ENCODE data around the gene RPL13.
"Not testable (repeated sequence)": the region's sequence is repeated elsewhere in the genome, so short reads cannot be mapped to it uniquely, and the experiment has no call there.

RPL13 gene

DNA sequence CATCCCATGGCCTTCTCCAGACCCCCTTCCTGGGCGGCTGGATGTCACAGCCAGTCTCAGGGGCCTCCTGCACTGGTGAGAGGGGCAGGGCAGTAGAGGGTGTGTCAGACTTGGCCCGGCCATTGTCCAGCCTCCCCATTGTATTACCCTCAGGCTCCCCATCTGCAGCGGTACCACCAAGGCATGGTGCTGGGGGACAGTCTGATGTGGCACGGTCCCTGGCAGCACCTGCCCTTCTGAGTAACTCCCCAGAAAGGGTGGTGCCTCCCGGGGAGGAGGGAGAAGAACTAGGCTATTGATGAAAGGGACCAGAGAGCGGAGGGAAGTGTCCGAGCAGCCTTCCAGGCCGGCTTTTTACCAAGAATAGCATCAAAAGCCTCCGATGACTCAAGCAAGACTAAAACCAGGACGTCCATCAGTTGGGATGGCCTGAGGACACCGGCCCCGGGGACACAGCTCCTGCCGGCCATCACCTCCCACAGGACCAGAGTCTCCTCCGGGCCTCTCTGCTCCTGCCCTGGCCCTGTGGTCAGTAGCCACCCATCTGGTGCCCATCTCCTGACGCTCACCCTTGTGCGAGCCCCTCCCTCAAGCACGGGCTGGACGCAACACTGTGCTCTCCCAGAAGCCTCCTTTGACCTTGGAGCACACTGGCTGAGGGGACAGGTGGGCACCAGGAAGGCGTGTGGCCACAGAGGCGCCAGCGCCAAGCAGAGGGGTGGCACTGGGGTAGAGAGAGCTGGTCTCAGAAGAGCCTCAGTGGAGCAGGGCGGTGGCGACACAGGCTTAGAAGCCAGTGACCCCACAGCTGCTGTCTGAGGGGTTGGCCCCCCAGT lies 9.2 kb downstream of the RPL13 start (continued):
- TF ChIP-seq, protein P1, sequence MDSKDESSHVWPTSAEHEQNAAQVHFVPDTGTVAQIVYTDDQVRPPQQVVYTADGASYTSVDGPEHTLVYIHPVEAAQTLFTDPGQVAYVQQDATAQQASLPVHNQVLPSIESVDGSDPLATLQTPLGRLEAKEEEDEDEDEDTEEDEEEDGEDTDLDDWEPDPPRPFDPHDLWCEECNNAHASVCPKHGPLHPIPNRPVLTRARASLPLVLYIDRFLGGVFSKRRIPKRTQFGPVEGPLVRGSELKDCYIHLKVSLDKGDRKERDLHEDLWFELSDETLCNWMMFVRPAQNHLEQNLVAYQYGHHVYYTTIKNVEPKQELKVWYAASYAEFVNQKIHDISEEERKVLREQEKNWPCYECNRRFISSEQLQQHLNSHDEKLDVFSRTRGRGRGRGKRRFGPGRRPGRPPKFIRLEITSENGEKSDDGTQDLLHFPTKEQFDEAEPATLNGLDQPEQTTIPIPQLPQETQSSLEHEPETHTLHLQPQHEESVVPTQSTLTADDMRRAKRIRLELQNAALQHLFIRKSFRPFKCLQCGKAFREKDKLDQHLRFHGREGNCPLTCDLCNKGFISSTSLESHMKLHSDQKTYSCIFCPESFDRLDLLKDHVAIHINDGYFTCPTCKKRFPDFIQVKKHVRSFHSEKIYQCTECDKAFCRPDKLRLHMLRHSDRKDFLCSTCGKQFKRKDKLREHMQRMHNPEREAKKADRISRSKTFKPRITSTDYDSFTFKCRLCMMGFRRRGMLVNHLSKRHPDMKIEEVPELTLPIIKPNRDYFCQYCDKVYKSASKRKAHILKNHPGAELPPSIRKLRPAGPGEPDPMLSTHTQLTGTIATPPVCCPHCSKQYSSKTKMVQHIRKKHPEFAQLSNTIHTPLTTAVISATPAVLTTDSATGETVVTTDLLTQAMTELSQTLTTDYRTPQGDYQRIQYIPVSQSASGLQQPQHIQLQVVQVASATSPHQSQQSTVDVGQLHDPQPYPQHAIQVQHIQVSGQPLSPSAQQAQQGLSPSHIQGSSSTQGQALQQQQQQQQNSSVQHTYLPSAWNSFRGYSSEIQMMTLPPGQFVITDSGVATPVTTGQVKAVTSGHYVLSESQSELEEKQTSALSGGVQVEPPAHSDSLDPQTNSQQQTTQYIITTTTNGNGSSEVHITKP (tag by site-specific recombination; IDR thresholded peaks at IDR 0.05) = peak; percentile 73
- TF ChIP-seq KLF10 (tag by site-specific recombination; IDR thresholded peaks at IDR 0.05) = no peak

DNA sequence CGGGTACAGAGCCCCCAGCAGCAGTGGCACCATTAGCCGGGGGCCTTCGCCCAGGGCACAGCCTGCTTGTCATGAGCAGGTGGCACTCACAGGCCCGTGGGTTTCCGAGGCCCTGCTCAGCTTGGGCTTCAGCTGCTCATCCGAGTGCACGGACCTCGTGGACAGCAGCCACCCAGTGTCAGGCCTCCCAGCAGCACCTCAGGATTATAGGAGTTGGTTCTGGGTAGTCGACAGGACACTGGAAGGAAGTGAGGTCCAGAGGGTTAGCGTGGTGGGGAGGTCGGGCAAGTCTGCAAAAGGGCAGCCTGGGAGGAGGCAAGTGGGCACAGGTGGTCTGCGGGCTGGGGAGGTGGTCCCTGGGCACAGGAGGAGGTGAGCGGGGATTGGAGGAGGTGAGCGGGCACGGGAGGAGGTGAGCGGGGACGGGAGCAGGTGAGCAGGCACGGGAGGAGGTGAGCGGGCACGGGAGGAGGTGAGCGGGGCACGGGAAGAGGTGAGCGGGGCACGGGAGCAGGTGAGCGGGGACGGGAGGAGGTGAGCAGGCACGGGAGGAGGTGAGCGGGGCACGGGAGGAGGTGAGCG lies 10.0 kb downstream of the RPL13 start:
- no peak overlapping the region for H3K4me3 ChIP-seq (ENCODE audit: low read depth, low read length)
- H3K9me3 ChIP-seq (ENCODE audit: control insufficient read depth, insufficient read depth, low read depth, low read length) = no peaks in the 10 kb centered on the region
- no peaks in the 10 kb centered on the region for H3K4me1 ChIP-seq (ENCODE audit: control insufficient read depth, insufficient read depth, low read length)
- TF ChIP-seq, protein P2, sequence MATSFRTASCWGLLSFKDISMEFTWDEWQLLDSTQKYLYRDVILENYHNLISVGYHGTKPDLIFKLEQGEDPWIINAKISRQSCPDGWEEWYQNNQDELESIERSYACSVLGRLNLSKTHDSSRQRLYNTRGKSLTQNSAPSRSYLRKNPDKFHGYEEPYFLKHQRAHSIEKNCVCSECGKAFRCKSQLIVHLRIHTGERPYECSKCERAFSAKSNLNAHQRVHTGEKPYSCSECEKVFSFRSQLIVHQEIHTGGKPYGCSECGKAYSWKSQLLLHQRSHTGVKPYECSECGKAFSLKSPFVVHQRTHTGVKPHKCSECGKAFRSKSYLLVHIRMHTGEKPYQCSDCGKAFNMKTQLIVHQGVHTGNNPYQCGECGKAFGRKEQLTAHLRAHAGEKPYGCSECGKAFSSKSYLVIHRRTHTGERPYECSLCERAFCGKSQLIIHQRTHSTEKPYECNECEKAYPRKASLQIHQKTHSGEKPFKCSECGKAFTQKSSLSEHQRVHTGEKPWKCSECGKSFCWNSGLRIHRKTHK (tag by site-specific recombination; IDR thresholded peaks at IDR 0.05) = no peak
- TF ChIP-seq PRDM1 (tag by site-specific recombination; IDR thresholded peaks at IDR 0.05) (no peak), GLIS2 (tag by site-specific recombination; IDR thresholded peaks at IDR 0.05) (0 out of 2 replicates have a peak, but pooled peaks have one; percentile 18)
- peaks cover 0 to 3% of the 10 kb centered on the region in 2 experiments; a peak in 1 of 3 replicates for H3K36me3 ChIP-seq (ENCODE audit: control insufficient read depth in 2 of 2, insufficient read depth in 1 of 2, low read length in 2 of 2)
- no peak overlapping the region for H3K27ac ChIP-seq (ENCODE audit: extremely low read depth, low read depth, low read length)
- CTCF ChIA-PET = no interaction called here
- POLR2A ChIA-PET = no interaction called here

DNA sequence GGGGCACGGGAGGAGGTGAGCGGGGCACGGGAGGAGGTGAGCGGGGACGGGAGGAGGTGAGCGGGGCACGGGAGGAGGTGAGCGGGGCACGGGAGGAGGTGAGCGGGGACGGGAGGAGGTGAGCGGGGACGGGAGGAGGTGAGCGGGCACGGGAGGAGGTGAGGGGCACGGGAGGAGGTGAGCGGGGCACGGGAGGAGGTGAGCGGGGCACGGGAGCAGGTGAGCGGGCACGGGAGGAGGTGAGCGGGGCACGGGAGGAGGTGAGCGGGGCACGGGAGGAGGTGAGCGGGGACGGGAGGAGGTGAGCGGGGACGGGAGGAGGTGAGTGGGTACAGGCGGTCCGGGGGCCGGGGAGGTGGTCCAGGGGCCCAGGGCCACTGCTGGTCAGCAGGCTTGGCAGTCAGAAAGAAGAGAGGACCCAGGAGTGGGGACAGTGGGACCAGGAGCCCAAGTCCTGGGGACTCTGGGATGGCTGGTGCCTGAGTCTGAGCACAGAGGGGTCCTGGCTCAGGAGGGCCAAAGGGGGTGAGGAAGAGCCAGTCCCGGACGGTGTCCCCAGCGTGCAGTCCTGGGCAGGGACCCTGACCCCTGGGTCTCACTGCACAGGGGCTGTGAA lies 10.6 kb downstream of the RPL13 start:
- H3K4me1 ChIP-seq (ENCODE audit: control insufficient read depth, insufficient read depth, low read length); H3K9me3 ChIP-seq (ENCODE audit: control insufficient read depth, insufficient read depth, low read depth, low read length); POLR2A ChIA-PET; H3K4me3 ChIP-seq (ENCODE audit: low read depth, low read length); H3K36me3 ChIP-seq (ENCODE audit: control insufficient read depth in 2 of 2, insufficient read depth in 1 of 2, low read length in 2 of 2); H3K27ac ChIP-seq (ENCODE audit: extremely low read depth, low read depth, low read length); CTCF ChIA-PET: not testable (repeated sequence)

DNA sequence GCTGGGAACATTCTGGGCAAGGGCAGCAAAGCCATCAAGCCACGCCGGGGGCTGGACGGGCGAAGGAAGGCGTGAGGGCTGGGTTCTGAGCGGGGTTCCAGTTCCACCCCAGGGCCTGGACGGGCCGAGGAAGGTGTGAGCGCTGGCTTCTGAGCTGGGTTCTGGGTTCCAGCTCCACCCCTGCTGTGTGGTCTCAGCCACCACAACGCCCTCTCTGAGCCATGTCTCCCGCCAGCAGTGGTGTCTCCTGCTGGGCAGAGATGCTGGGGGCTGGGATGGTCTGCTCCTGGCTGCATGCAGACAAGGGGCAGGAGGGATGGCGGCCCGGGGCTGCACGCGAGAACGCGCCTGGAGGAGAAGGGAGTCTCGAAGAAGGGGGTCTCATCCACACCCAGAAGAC lies 11.2 kb downstream of the RPL13 start:
- H3K4me1 ChIP-seq (ENCODE audit: control insufficient read depth, insufficient read depth, low read length) = no peaks in the 10 kb centered on the region

DNA sequence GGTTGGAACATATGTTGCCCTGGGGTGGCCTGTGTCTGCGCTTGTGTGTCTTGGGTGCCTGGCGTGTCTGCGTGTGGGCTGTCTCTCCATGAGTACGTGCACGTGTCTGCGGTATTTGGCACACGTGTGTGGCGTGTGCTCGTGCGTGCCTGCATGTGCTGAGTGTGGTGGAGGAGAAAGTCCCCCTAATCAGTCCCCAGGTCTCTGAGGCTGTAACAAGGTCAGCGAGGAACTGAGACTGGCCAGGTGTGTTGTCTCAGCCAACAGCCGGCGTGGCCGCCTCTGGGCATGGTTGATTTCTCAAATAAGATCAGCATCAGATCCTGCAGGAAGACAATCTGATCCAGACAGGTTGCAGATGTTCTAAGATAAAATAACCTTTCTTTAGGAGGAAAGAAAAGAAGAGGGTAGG lies 11.6 kb downstream of the RPL13 start:
- Histone ChIP-seq H3K27ac (ENCODE audit: extremely low read depth, low read depth, low read length) (no peak overlapping the region), H3K36me3 (ENCODE audit: control insufficient read depth in 2 of 2, insufficient read depth in 1 of 2, low read length in 2 of 2) (peaks cover 0 to 3% of the 10 kb centered on the region in 2 experiments; a peak in 1 of 3 replicates), H3K9me3 (ENCODE audit: control insufficient read depth, insufficient read depth, low read depth, low read length) (no peaks in the 10 kb centered on the region), H3K4me1 (ENCODE audit: control insufficient read depth, insufficient read depth, low read length) (no peaks in the 10 kb centered on the region), H3K4me3 (ENCODE audit: low read depth, low read length) (no peak overlapping the region)
- ChIA-PET POLR2A (no interaction called here), CTCF (no interaction called here)
- TF ChIP-seq BCL11A (tag by site-specific recombination; IDR thresholded peaks at IDR 0.05; ENCODE audit: low read depth) = no peak
- no peak for TF ChIP-seq ZNF214 (tag by site-specific recombination; IDR thresholded peaks at IDR 0.05; ENCODE audit: borderline replicate concordance)
- TF ChIP-seq ZBTB17 (tag by site-specific recombination; IDR thresholded peaks at IDR 0.05) = no peak
- no peak for TF ChIP-seq ZNF585B (tag by site-specific recombination; IDR thresholded peaks at IDR 0.05)
- TF ChIP-seq, protein P3, sequence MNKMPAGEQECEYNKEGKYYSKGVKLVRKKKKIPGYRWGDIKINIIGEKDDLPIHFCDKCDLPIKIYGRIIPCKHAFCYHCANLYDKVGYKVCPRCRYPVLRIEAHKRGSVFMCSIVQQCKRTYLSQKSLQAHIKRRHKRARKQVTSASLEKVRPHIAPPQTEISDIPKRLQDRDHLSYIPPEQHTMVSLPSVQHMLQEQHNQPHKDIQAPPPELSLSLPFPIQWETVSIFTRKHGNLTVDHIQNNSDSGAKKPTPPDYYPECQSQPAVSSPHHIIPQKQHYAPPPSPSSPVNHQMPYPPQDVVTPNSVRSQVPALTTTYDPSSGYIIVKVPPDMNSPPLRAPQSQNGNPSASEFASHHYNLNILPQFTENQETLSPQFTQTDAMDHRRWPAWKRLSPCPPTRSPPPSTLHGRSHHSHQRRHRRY (tag by site-specific recombination; IDR thresholded peaks at IDR 0.05) = no peak
- TF ChIP-seq ZNF610 (tag by site-specific recombination; IDR thresholded peaks at IDR 0.05; ENCODE audit: borderline replicate concordance) = no peak
- TF ChIP-seq, protein P4, sequence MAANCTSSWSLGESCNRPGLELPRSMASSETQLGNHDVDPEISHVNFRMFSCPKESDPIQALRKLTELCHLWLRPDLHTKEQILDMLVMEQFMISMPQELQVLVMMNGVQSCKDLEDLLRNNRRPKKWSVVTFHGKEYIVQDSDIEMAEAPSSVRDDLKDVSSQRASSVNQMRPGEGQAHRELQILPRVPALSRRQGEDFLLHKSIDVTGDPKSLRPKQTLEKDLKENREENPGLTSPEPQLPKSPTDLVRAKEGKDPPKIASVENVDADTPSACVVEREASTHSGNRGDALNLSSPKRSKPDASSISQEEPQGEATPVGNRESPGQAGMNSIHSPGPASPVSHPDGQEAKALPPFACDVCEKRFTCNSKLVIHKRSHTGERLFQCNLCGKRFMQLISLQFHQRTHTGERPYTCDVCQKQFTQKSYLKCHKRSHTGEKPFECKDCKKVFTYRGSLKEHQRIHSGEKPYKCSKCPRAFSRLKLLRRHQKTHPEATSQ (tag by site-specific recombination; IDR thresholded peaks at IDR 0.05) = no peak
- no peak for TF ChIP-seq ZNF701 (tag by site-specific recombination; IDR thresholded peaks at IDR 0.05)
- TF ChIP-seq OSR2 (tag by site-specific recombination; IDR thresholded peaks at IDR 0.05) = no peak
- TF ChIP-seq ZNF239 (tag by site-specific recombination; IDR thresholded peaks at IDR 0.05) = no peak
- TF ChIP-seq ZNF391 (tag by site-specific recombination; IDR thresholded peaks at IDR 0.05; ENCODE audit: borderline replicate concordance, low read depth) = no peak

More for the DNA sequence above, 11.2 kb downstream of the RPL13 start:
- no peak overlapping the region for H3K27ac ChIP-seq (ENCODE audit: extremely low read depth, low read depth, low read length)
- H3K9me3 ChIP-seq (ENCODE audit: control insufficient read depth, insufficient read depth, low read depth, low read length) = no peaks in the 10 kb centered on the region
- ChIA-PET CTCF (no interaction called here), POLR2A (no interaction called here)
- peaks cover 0 to 3% of the 10 kb centered on the region in 2 experiments; a peak in 1 of 3 replicates for H3K36me3 ChIP-seq (ENCODE audit: control insufficient read depth in 2 of 2, insufficient read depth in 1 of 2, low read length in 2 of 2)
- TF ChIP-seq ZNF768 (tag by site-specific recombination; IDR thresholded peaks at IDR 0.05) (peak; percentile 91), ZNF175 (tag by site-specific recombination; IDR thresholded peaks at IDR 0.05) (no peak)
- no peak overlapping the region for H3K4me3 ChIP-seq (ENCODE audit: low read depth, low read length)
